ENCODE measurements around the gene CYTH1. TPM values are rescaled to one million over a fixed set of nuclear protein-coding genes. Genes with fewer than 3 reads are reported as not detected.

CYTH1 gene
- total and polyA plus RNA-seq, 10 donors, result 66.9 to 169 (median 131) TPM

- Histone ChIP-seq H3K4me3 (no peak overlapping the region), H3K4me1 (peaks cover 46 to 100% (median 96%) of the 10 kb centered on the region in 6 donors), H3K27me3 (replicated peaks in 1 of 7) (no peaks in the 10 kb centered on the region), H3K9me3 (no peaks in the 10 kb centered on the region), H3K27ac (peak overlapping the region in 4 of 8 donors; percentile 20 to 62 (median 35)), H3K36me3 (peaks cover 0 to 6% (median 0%) of the 10 kb centered on the region in 6 donors)
- DNase-seq, result no peak
- 82 to 89% (median 88%) methylated on average over 3 of the region's 3 CpGs for WGBS, 5 donors
- TF ChIP-seq POLR2AphosphoS5 (IDR thresholded peaks at IDR 0.05) (no peak), POLR2A (IDR thresholded peaks at IDR 0.05) (no peak)
- TF ChIP-seq, protein P1, sequence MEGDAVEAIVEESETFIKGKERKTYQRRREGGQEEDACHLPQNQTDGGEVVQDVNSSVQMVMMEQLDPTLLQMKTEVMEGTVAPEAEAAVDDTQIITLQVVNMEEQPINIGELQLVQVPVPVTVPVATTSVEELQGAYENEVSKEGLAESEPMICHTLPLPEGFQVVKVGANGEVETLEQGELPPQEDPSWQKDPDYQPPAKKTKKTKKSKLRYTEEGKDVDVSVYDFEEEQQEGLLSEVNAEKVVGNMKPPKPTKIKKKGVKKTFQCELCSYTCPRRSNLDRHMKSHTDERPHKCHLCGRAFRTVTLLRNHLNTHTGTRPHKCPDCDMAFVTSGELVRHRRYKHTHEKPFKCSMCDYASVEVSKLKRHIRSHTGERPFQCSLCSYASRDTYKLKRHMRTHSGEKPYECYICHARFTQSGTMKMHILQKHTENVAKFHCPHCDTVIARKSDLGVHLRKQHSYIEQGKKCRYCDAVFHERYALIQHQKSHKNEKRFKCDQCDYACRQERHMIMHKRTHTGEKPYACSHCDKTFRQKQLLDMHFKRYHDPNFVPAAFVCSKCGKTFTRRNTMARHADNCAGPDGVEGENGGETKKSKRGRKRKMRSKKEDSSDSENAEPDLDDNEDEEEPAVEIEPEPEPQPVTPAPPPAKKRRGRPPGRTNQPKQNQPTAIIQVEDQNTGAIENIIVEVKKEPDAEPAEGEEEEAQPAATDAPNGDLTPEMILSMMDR (IDR thresholded peaks at IDR 0.05 in 8 of 11, conservative IDR thresholded peaks at IDR 0.05 in 3 of 11), result no peak
- intact Hi-C loops (cut with DNase I; ENCODE audit: low total_unique reads), result no loop called here
Observed at GRCh38 chr17:78765821-78766220, 16.3 kb downstream of the CYTH1 start.

- WGBS, 5 donors, result 89 to 92% (median 90%) methylated on average over 8 of the region's 8 CpGs
- intact Hi-C loops (cut with DNase I; ENCODE audit: low total_unique reads), result no loop called here
- H3K27me3 ChIP-seq (replicated peaks in 1 of 7), result no peaks in the 10 kb centered on the region
- TF ChIP-seq, protein P1 (IDR thresholded peaks at IDR 0.05 in 8 of 11, conservative IDR thresholded peaks at IDR 0.05 in 3 of 11), result no peak
- TF ChIP-seq POLR2A (IDR thresholded peaks at IDR 0.05) (no peak), POLR2AphosphoS5 (IDR thresholded peaks at IDR 0.05) (no peak)
- H3K4me1 ChIP-seq, result peaks cover 45 to 98% (median 94%) of the 10 kb centered on the region in 6 donors
- no peak overlapping the region for H3K4me3 ChIP-seq
- no peaks in the 10 kb centered on the region for H3K36me3 ChIP-seq
- peak overlapping the region in 1 of 8 donors; percentile 34 for H3K27ac ChIP-seq
- DNase-seq, result no peak
- H3K9me3 ChIP-seq, result no peaks in the 10 kb centered on the region
Observed at GRCh38 chr17:78764871-78765270, 17.2 kb downstream of the CYTH1 start.

DNA sequence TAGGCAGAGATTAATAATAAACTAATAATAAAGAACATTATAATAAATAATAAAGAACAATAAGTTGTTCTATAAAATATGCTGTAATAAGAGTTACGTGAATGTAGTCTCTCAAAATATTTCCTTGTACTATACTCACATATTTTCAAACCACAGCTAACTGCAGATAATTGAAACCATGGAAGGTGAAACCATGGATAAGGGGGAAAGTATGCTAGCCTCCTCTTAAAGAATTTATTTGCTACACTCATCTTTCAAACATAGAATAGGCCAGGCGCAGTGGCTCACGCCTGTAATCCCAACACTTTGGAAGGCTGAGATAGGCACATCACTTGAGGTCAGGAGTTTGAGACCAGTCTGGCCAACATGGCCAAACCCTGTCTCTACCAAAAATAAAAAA lies 18.5 kb downstream of the CYTH1 start:
- DNase-seq, result no peak
- intact Hi-C loops (cut with DNase I; ENCODE audit: low total_unique reads), result no loop called here
- Histone ChIP-seq H3K36me3 (no peaks in the 10 kb centered on the region), H3K27ac (no peak overlapping the region), H3K4me3 (no peak overlapping the region), H3K4me1 (peaks cover 47 to 98% (median 93%) of the 10 kb centered on the region in 6 donors), H3K27me3 (replicated peaks in 1 of 7) (no peaks in the 10 kb centered on the region), H3K9me3 (no peaks in the 10 kb centered on the region)
- WGBS, 5 donors, result 94 to 99% (median 97%) methylated on average over 3 of the region's 3 CpGs
- TF ChIP-seq POLR2AphosphoS5 (IDR thresholded peaks at IDR 0.05), result no peak
- no peak for TF ChIP-seq POLR2A (IDR thresholded peaks at IDR 0.05)
- TF ChIP-seq, protein P1 (IDR thresholded peaks at IDR 0.05 in 8 of 11, conservative IDR thresholded peaks at IDR 0.05 in 3 of 11), result no peak

DNA sequence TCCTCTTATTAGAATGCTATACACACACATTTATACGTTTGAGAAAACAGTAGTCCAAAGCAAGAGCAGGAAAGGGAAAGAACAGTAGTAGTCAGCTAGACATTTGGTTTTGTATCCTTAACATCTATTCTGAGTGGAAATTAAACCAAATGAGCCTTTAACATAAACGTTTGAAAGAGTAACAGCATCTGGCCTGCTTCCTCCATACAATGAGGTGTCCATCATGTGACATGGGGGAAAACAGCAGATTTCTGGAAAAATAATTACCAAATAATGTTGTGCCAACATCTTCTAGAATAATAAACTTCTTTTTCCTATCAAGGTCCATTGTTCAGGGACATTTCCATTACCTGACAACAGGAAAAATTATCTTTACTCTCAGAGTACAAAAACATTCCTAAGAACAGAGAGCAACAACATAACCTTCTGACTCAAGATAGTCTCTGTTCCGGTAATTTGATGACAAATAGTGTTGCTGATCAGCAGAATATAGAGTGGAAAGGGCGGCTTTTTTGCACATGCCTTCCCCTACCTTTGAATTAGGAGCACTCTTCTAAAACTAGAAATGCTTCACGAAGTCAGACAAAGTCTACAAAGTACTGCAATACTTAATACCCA lies 20.2 kb downstream of the CYTH1 start:
- Histone ChIP-seq H3K36me3 (no peaks in the 10 kb centered on the region), H3K9me3 (no peaks in the 10 kb centered on the region), H3K4me1 (peaks cover 50 to 98% (median 93%) of the 10 kb centered on the region in 6 donors), H3K27me3 (replicated peaks in 1 of 7) (no peaks in the 10 kb centered on the region), H3K4me3 (no peak overlapping the region), H3K27ac (peak overlapping the region; percentile 26 to 67 (median 45))
- DNase-seq, result no peak
- WGBS, 5 donors, result 50 to 55% (median 52%) methylated on average over 5 of the region's 5 CpGs
- intact Hi-C loops (cut with DNase I; ENCODE audit: low total_unique reads), result no loop called here
- TF ChIP-seq POLR2AphosphoS5 (IDR thresholded peaks at IDR 0.05) (no peak), POLR2A (IDR thresholded peaks at IDR 0.05) (no peak)
- TF ChIP-seq, protein P1 (IDR thresholded peaks at IDR 0.05 in 8 of 11, conservative IDR thresholded peaks at IDR 0.05 in 3 of 11), result no peak

Data from spleen (tissue), 11 donors.